CD14-positive monocyte (primary cell): ENCODE results near the gene BBS4. TPM values are rescaled to one million over a fixed set of nuclear protein-coding genes. Genes with fewer than 3 reads are reported as not detected.

ENCODE experiments used
- DNase-seq, 3 donors: peaks; one replicate each; pipeline ENCODE4 v3.0.0-alpha.2; 2011 to 2022
- H2AFZ ChIP-seq: 2 replicates; pipeline ENCODE4 v1.6.0; 2012; ENCODE audit warnings: mild to moderate bottlenecking, low read depth, low read length, inconsistent platforms; ENCODE audit not compliant: insufficient read depth, poor library complexity, severe bottlenecking
- H3K27ac ChIP-seq, 2 donors: 1 replicate in 1 of 2; 2 replicates in 1 of 2; pipeline ENCODE4 v1.5.1; 2012 to 2013; ENCODE audit warnings: low read length in 2 of 2, control low read depth in 1 of 2, inconsistent platforms in 1 of 2, low read depth in 1 of 2, mild to moderate bottlenecking in 1 of 2
- H3K27me3 ChIP-seq, 2 donors: one replicate each; pipeline versions ENCODE4 v1.6.0 to v1.6.1; 2011 to 2013; ENCODE audit warnings: low read length in 2 of 2; ENCODE audit not compliant: control insufficient read depth in 2 of 2, insufficient read depth in 2 of 2
- H3K36me3 ChIP-seq, 2 donors: replicated peaks in 1 of 2; 1 replicate in 1 of 2; 2 replicates in 1 of 2; pipeline versions ENCODE4 v1.5.1 to v1.6.1; 2012 to 2013; ENCODE audit warnings: low read length in 2 of 2, control low read depth in 1 of 2, inconsistent platforms in 1 of 2, mild to moderate bottlenecking in 1 of 2; ENCODE audit not compliant: insufficient read depth in 2 of 2, control insufficient read depth in 1 of 2
- H3K4me1 ChIP-seq, 2 donors: 1 replicate in 1 of 2; 2 replicates in 1 of 2; pipeline versions ENCODE4 v1.5.1 to v1.6.1; 2012 to 2013; ENCODE audit warnings: low read length in 2 of 2, control low read depth in 1 of 2, inconsistent platforms in 1 of 2, mild to moderate bottlenecking in 1 of 2, moderate library complexity in 1 of 2; ENCODE audit not compliant: insufficient read depth in 2 of 2, control insufficient read depth in 1 of 2
- H3K4me2 ChIP-seq: replicated peaks from 2 replicates; pipeline ENCODE3; 2012; ENCODE audit warnings: low read length, moderate library complexity, mild to moderate bottlenecking; ENCODE audit not compliant: poor library complexity, severe bottlenecking; ENCODE audit errors: extremely low read depth
- H3K4me3 ChIP-seq, 3 experiments: fragments of 200-600 bp in 1 of 3; sonication (generic) in 1 of 3; replicated peaks in 1 of 3; 1 replicate in 2 of 3; 2 replicates in 1 of 3; pipeline ENCODE4 v1.5.1; 2011 to 2013; ENCODE audit warnings: low read length in 3 of 3, mild to moderate bottlenecking in 3 of 3, control low read depth in 2 of 3, low read depth in 2 of 3, inconsistent platforms in 1 of 3, moderate library complexity in 1 of 3
- H3K79me2 ChIP-seq: 2 replicates; pipeline ENCODE4 v1.6.0; 2012; ENCODE audit warnings: mild to moderate bottlenecking, control low read depth, inconsistent platforms, low read length, moderate library complexity; ENCODE audit not compliant: insufficient read depth
- H3K9ac ChIP-seq: 2 replicates; pipeline ENCODE4 v1.6.0; 2017; ENCODE audit warnings: low read length, mild to moderate bottlenecking; ENCODE audit not compliant: insufficient read depth, poor library complexity, severe bottlenecking
- H3K9me3 ChIP-seq, 2 donors: replicated peaks in 1 of 2; 1 replicate in 1 of 2; 2 replicates in 1 of 2; pipeline versions ENCODE4 v1.5.1 to v1.6.1; 2012 to 2013; ENCODE audit warnings: low read length in 2 of 2, control low read depth in 1 of 2; ENCODE audit not compliant: control insufficient read depth in 1 of 2, insufficient read depth in 1 of 2
- H4K20me1 ChIP-seq: 2 replicates; pipeline ENCODE4 v1.6.0; 2012; ENCODE audit warnings: mild to moderate bottlenecking, low read length, control low read depth, moderate library complexity; ENCODE audit not compliant: insufficient read depth
- H3K27ac Mint-ChIP-seq, 7 donors: one replicate each; pipeline ENCODE4 v1.8.0; 2020; ENCODE audit warnings: mild to moderate bottlenecking in 7 of 7, mixed read lengths in 7 of 7, moderate library complexity in 6 of 7, inconsistent platforms in 2 of 7
- H3K27me3 Mint-ChIP-seq, 3 donors: one replicate each; pipeline ENCODE4 v1.8.0; 2021 to 2022; ENCODE audit warnings: low read depth in 3 of 3, mild to moderate bottlenecking in 3 of 3, mixed read lengths in 3 of 3, moderate library complexity in 3 of 3, inconsistent platforms in 1 of 3
- H3K36me3 Mint-ChIP-seq, 2 donors: one replicate each; pipeline ENCODE4 v1.8.0; 2020; ENCODE audit warnings: mixed read lengths in 2 of 2, inconsistent platforms in 1 of 2, mild to moderate bottlenecking in 1 of 2
- H3K4me1 Mint-ChIP-seq: one replicate; pipeline ENCODE4 v1.8.0; 2020; ENCODE audit warnings: mild to moderate bottlenecking, mixed read lengths
- H3K4me3 Mint-ChIP-seq, 2 donors: one replicate each; pipeline ENCODE4 v1.8.0; 2020; ENCODE audit warnings: mild to moderate bottlenecking in 2 of 2, mixed read lengths in 2 of 2, moderate library complexity in 1 of 2
- H3K9me3 Mint-ChIP-seq, 7 donors: one replicate each; pipeline ENCODE4 v1.8.0; 2020 to 2022; ENCODE audit warnings: mixed read lengths in 7 of 7, mild to moderate bottlenecking in 6 of 7, moderate library complexity in 6 of 7, inconsistent platforms in 2 of 7
- WGBS: methylation state at CpG from one replicate; pipeline ENCODE4 v1.1.5; 2013; ENCODE audit warnings: missing lambda C conversion rate; ENCODE audit not compliant: insufficient coverage; 5-methylcytosine and 5-hydroxymethylcytosine counted together
- intact Hi-C, 2 donors: fragments of 100-400 bp; cut with micrococcal nuclease; formaldehyde crosslinking; loops; one replicate each; pipeline versions ENCODE4 v1.15.0 to v1.15.1; 2023
- polyA plus RNA-seq, 3 donors: library from polyadenylated mRNA; depleted of rRNA in 1 of 3; unstranded in 2 of 3; stranded (reverse) in 1 of 3; fragments of 300-500 nt in 2 of 3; fragments of >200 nt in 1 of 3; fragmentation: Illumina TruSeq in 2 of 3; gene quantifications; 1 replicate in 2 of 3; 2 replicates in 1 of 3; pipeline ENCODE4 v1.2.3, GENCODE V29; 2012 to 2021
- TF ChIP-seq, protein P1 (sequence below): fragments of 200-600 bp; IDR thresholded peaks from one replicate; pipeline ENCODE4 v1.8.0; 2022; ENCODE audit warnings: antibody characterized with exemption, mild to moderate bottlenecking

The BBS4 gene
- polyA plus RNA-seq, 3 donors, result 4.0 to 7.6 (median 4.1) TPM

DNA sequence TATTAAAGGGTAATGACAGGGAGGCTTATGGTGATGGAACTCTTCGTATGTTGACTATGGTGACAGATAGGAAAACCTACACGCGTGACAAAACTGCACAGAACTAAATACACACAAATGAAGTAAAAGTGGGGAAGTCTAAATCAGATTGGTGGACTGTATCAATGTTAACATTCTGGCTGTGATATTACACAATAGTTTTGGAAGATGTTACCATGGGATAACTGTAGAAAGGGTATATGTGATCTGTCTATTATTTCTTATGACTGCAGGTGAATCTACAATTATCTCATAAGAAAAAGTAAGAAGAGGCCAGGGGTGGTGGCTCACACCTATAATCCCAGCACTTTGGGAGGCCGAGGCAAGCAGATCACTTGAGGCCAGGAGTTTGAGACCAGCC is 9.2 kb upstream of the BBS4 start:
- Mint-ChIP-seq H3K36me3 (no peaks in the 10 kb centered on the region), H3K4me1 (peaks cover 2% of the 10 kb centered on the region), H3K4me3 (no peak overlapping the region), H3K27ac (no peak overlapping the region), H3K27me3 (peaks cover 20 to 28% (median 28%) of the 10 kb centered on the region in 3 donors), H3K9me3 (peaks cover 0 to 2% (median 0%) of the 10 kb centered on the region in 7 donors)
- Histone ChIP-seq H3K27me3 (peaks cover 4% of the 10 kb centered on the region in 2 donors), H3K9ac (no peak overlapping the region), H3K4me2 (no peak overlapping the region), H3K9me3 (no peaks in the 10 kb centered on the region), H3K4me3 (no peak overlapping the region), H3K79me2 (no peaks in the 10 kb centered on the region), H4K20me1 (no peaks in the 10 kb centered on the region), H3K36me3 (no peaks in the 10 kb centered on the region), H2AFZ (no peak overlapping the region), H3K4me1 (no peaks in the 10 kb centered on the region), H3K27ac (no peak overlapping the region)
- DNase-seq, result no peak
- TF ChIP-seq, protein P1, sequence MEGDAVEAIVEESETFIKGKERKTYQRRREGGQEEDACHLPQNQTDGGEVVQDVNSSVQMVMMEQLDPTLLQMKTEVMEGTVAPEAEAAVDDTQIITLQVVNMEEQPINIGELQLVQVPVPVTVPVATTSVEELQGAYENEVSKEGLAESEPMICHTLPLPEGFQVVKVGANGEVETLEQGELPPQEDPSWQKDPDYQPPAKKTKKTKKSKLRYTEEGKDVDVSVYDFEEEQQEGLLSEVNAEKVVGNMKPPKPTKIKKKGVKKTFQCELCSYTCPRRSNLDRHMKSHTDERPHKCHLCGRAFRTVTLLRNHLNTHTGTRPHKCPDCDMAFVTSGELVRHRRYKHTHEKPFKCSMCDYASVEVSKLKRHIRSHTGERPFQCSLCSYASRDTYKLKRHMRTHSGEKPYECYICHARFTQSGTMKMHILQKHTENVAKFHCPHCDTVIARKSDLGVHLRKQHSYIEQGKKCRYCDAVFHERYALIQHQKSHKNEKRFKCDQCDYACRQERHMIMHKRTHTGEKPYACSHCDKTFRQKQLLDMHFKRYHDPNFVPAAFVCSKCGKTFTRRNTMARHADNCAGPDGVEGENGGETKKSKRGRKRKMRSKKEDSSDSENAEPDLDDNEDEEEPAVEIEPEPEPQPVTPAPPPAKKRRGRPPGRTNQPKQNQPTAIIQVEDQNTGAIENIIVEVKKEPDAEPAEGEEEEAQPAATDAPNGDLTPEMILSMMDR, result no peak
- intact Hi-C loops, result loop anchor here in 1 of 2 donors (10.0 kb wide), 3 partner anchors 72 to 482 kb away; partner anchors contain the start of gene GRAMD2A
- no CpG with 5 or more reads among the region's 4 CpGs for WGBS

DNA sequence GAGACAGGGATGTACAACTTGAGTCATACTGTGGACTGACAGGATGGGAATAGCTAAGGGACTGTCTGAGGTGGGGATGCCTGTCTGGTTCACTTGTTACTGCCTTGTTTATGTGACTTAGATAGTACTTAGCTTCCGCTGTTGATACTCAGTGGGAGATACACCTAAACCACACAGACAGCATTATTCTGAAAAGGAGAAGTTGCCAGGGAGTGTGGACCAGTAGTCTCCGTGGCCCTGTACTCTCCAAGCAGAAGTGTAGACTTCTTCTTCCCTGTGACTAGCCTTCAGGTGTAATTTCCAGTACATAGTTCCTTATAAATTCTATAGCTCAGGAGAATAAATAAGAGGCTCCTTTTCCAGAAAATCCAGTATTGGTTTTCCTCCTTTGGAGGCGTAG is 5.1 kb upstream of the BBS4 start:
- H3K4me3 Mint-ChIP-seq, result no peak overlapping the region
- peak in 2 of 3 donors; percentile 10 to 18 for DNase-seq
- Histone ChIP-seq H3K36me3 (no peaks in the 10 kb centered on the region), H2AFZ (no peak overlapping the region), H3K27me3 (peaks cover 4% of the 10 kb centered on the region in 2 donors), H3K79me2 (no peaks in the 10 kb centered on the region), H4K20me1 (no peaks in the 10 kb centered on the region), H3K9ac (no peak overlapping the region), H3K9me3 (no peaks in the 10 kb centered on the region), H3K4me3 (no peak overlapping the region), H3K4me2 (no peak overlapping the region), H3K27ac (no peak overlapping the region), H3K4me1 (peaks cover 7 to 8% of the 10 kb centered on the region in 2 donors)
- intact Hi-C loops, result no loop called here
- WGBS, result no CpG with 5 or more reads among the region's 3 CpGs
- H3K4me1 Mint-ChIP-seq, result peaks cover 7% of the 10 kb centered on the region
- peaks cover 0 to 2% (median 0%) of the 10 kb centered on the region in 7 donors for H3K9me3 Mint-ChIP-seq
- no peaks in the 10 kb centered on the region for H3K36me3 Mint-ChIP-seq
- H3K27me3 Mint-ChIP-seq, result peaks cover 16 to 19% (median 18%) of the 10 kb centered on the region in 3 donors
- no peak overlapping the region for H3K27ac Mint-ChIP-seq
- TF ChIP-seq, protein P1, result no peak
